GM21367 (cell line): Measurements from ENCODE around the gene STOML2.

ENCODE experiments used
- ATAC-seq: cut with Tn5 transposase; IDR thresholded peaks from one replicate; pipeline ENCODE4 v1.9.1; 2021; ENCODE audit not compliant: unreplicated experiment

Gene STOML2

DNA sequence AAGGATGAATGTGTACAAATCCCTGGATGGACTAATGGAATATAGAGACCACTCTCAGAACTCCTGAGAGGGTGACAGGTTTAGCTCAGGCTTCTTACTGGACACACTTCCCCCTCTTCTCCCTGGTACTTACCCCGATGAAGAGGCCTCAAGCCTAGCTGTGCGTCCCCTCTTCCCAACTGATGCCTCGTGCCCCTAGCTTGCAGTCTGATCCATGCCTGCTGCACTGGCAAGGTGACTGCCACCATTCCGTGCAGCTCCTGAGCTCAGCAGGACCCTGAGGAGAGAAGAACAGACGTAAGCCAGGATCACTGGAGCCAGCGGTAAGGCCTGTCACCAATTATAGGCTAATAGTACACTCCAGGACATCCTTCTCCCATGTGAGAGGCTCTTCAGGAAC is 5.5 kb upstream of the STOML2 start:
- no peak for ATAC-seq

DNA sequence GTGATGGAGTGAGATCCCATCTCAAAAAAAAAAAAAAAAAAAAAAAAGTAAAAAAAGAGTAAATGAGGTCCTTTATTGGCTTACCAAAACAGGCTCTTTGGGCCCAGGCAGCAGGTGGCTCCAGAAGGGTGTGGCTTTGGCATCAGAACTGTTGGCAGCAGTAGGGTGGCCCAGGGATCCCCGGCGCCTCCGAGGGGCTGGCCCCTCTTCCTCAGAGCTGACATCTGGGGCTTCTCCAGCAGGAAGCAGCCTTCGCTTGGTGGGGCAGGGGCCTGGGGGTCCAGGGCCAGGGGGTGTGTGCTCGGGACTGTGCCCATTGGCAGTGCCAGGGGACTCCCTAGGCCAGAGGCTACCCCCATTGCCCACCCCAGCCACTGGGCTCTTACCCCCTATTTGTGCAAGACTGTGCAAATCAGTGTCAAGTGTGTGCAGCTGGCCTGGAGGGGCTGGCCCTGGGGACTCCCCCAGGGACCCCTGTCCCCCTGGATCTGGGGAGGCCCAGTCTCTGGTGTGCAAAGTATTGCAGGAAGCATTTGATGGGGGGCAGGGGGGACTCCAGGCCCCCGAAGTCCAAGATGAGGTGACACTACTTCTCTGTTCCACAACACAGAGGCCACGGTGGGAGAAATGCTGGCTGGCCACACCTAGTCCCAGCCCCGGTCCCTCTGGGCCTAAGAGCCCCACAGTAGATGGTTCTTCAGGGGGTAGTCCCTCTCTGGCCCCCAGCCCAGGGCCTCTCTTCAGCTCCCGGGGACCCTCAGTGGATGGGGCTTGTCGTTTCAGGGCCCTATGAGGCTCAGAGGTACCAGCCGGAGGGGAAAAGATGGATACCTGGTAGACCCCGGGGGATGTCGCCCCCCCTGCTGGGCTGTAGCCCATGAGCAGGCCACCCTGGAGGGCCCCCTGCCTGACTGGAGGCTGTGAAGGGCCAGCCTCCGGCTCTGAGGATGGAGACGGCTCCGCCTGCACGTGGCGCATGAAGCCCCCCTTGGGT is 4.7 kb upstream of the STOML2 start:
- no peak for ATAC-seq

GRCh38 chr9:35106343-35106730 is 3.4 kb upstream of the STOML2 start:
- ATAC-seq, result no peak

- ATAC-seq, result no peak
Observed at GRCh38 chr9:35105571-35106342, 2.8 kb upstream of the STOML2 start.

- no peak for ATAC-seq
Observed at GRCh38 chr9:35105126-35105525, 2.2 kb upstream of the STOML2 start.

DNA sequence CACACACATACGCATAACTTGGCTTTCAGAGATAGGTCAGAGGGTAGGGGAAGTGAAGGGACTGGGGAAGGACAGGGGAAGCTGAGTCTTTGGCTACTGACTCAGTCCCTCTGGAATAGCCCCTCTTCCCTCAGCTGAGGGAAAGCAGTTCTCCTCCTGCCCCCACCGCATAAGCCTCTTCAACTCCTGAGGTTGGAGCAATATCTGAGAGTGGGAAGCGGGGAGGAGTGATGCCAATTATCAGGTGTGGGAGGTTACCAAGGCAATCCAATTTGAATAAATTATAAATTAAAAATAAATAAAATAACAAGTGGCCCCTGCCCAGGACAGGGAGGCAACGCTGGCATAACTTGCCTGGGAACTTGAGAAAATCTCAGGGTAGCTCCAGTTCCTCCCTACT is 1.7 kb upstream of the STOML2 start:
- ATAC-seq, result no peak

DNA sequence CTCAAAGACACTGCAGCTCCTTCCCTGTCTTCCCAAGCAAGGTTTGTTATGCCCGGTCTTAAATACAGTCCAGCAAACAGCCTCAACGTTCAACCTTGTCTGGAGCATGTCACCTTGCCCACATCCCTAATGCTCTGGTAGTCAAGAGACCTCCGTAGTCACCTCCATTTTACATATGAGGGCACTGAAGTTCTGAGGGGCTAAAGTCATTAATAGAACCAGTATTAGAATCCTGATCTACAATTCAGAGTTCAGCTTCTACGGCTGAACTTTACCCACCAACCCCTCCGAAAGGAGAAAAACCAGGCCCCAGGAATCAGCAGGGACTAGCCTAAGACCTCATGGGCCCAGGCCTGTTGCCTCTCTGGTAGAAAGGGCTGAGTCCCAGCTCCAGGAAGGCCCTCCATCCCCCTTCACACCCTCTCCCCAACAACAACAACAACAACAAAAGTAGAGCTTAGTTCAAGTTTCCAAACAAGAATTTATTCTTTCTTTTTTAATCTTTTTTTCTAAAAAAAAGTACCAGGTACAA is 795 bp upstream of the STOML2 start:
- no peak for ATAC-seq

DNA sequence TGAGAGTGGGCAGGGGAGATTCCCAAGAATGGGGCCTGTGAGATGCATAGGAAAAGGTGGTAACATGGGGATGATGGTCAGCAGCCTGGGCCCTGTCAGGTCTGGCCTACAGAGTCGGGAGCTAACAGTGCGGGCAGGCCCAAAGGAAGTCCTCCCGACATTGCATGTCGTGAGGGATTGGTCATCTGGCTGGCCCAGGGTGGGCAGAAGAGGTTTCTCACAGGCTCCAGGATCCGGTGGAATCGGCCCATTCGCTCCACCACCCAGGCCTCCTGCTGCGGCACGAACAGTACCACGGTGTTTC is 514 bp downstream of the STOML2 start:
- no peak for ATAC-seq

DNA sequence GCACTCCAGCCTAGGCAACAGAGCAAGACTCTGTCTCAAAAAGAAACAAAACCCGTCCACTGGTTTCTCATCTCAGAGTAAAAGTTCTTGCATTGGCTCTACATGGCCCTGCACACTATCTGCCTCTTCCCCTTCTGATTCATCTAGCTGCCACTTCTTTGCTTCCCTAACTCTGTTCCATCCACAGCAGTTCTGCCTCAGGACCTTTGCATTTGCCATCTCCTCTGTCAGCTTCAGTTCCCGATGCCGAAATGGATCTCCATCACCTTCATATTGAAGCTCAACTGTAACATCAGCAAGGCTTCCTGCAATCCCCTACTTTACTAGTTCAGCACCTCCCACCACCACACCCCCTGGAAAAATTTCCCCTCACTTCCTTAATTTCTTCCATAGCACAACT is 5.4 kb downstream of the STOML2 start:
- ATAC-seq, result no peak

DNA sequence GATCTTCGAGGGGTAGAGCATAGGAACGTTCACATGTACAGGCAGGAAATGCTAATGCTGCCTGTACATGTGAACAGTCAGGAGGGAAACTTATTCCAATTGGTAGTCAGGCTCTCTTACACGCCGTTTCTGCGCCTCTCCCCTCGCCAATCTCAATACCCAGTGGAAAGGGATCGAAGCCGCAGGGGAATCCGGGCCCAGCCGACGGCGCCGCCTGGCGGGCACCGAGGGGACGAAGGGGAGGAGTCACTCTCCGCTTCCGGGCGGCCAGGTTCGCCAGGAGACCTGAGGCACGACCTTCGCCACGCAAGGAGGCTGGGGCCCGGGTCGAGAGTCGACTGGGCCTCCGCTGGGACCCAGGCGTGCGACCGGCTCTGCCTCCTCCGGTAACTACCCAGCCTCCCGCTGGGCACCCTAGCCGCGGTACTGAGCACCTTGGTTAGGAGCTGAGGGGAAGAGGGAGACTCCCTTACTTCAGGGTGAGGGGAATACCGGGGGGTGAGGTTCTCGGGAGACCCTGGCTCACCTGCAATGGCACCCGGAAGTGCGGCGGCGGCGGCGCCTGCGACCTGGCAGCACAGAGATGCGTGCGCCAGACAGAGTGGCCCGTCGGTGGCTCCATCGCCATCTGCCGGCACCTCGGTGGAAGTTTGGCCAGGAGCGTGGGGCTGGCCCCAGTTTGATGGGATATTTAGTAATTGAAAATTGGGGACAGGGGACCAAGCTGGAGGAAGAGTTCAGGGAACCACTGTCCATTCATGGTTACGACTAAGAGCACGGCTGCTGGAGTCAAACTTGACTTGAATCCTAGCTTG is 6.7 kb downstream of the STOML2 start, which contains the start of gene PIGO:
Gene PIGO, minus strand, starts transcription at position 557 of the 815 bp plus-strand sequence. CDS start 1,026 bp downstream, outside the sequence.
- peak; percentile 83 for ATAC-seq

GRCh38 chr9:35091536-35091935 is 11.4 kb downstream of the STOML2 start:
- no peak for ATAC-seq

DNA sequence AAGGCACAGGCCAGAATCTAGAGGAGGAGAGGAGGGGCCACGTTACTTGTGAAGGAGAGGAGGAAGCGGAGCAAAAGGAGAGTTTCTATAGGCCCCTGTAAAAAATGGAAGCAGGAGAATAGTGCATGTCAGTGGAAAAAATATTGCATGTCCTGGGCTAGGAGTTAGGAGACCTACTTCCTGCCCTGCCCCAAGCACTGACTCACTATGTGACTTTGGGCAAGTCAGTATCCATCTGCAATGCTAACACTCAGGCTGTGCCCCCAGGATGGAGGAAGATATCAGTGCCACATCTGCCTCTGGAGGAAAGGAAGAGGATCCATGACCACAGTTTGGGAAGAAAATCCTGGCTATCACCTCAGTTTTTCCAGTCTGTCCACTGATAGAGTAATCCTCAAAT is 13.5 kb downstream of the STOML2 start:
- no peak for ATAC-seq

DNA sequence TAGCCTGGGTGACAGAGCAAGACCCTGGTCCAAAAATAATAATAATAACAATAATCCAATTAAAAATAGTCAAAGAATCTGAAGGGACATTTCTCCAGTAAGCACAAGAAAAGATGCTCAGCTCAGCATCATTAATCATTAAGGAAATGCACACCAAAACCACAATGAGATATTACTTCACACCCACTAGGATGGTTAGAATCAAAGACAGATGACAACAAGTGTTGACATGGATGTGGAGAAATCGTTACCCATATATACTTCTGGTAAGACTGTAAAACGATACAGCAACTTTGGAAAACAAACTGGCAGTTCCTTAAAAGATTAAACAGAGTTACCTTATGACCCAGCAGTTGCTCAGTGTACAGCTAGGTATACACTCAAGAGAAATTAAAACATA is 17.9 kb downstream of the STOML2 start:
- no peak for ATAC-seq

GRCh38 chr9:35079426-35080341 is 23.2 kb downstream of the STOML2 start, which contains the start of gene FANCG:
Gene FANCG, minus strand, starts transcription at chr9:35079942. Its CDS starts 418 bp downstream, at chr9:35079524.
- ATAC-seq, result peak; percentile 78

GRCh38 chr9:35079041-35079425 is 23.9 kb downstream of the STOML2 start:
- ATAC-seq, result no peak

GRCh38 chr9:35078066-35078465 is 24.9 kb downstream of the STOML2 start:
- no peak for ATAC-seq

DNA sequence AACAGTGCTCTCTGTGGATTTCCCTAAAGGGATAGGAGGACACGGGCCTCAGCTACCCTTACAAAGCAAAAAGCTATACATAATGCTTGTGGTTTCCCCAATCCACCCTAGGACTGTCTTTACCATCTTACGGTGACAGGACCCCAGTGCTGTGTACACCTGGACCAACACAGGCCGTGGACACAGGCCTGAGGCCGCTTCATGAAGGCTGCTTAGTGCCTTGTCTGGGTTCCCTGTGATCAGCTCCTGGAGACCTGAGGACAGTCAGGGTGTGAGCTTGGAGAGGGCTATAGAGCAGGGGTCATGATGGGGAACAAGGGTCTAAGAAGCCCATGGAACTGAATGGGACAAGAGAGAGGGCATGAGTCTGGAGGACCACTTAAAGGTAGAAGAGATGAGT is 26.1 kb downstream of the STOML2 start:
- ATAC-seq, result no peak

DNA sequence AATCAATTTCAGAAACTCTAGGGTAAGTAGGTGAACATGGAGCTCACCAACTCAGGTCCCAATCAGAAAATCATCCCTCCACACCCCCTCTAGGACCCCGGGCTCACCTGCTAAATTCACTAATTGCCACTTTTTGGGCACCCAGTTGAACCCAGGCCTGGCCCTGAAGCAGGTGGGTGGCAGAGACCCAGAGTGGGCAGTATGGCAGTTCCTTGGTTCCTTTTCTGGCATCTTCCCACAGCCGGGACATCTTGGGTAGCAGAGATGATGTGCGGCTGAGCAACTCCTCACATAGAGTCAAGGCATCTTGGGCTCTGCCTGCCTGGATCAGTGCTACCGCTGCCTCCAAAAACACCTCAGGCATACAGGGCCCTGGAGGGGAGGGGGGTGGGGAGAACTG is 27.6 kb downstream of the STOML2 start:
- ATAC-seq, result no peak

- no peak for ATAC-seq
Observed at GRCh38 chr9:35074791-35075190, 28.1 kb downstream of the STOML2 start.

DNA sequence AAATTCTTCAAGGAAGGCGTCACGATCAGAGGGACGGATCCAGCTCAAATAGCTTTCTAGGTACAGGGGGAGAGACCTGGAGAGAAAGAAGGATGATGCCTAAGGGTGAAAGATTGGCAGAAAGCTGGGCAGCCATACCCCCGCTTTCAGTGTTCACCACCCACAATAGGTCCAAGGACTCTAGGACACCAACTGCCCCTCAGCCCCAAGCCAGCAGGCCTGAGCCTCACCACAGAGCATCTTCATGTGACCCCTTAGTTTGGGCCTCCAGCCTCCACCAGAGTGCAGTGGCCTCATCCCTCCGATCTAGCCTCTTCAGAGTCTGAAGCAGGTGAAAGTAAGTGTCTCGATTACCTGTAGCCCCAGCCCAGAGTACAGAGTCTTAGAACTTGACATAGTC is 28.8 kb downstream of the STOML2 start:
- no peak for ATAC-seq
